ENCODE results near the gene OSTN. TPM values are rescaled to one million over a fixed set of nuclear protein-coding genes. Genes with fewer than 3 reads are reported as not detected.
"Not testable (repeated sequence)": the region's sequence is repeated elsewhere in the genome, so short reads cannot be mapped to it uniquely, and the experiment has no call there.

The OSTN gene
- total RNA-seq, 1 donor from 2014 or later, result 0.75 TPM

GRCh38 chr3:191238321-191238817 is 39.3 kb downstream of the OSTN start:
- no peak overlapping the region for H3K27ac Mint-ChIP-seq (ENCODE audit: unreplicated experiment)
- no peaks in the 10 kb centered on the region for H3K9me3 Mint-ChIP-seq
- H3K4me1 Mint-ChIP-seq, result peaks cover 17% of the 10 kb centered on the region

GRCh38 chr3:191239407-191240031 is 40.5 kb downstream of the OSTN start:
- TF ChIP-seq CTCF (conservative IDR thresholded peaks at IDR 0.05), result no peak
- H3K9me3 Mint-ChIP-seq, result no peaks in the 10 kb centered on the region
- no peak for DNase-seq (ENCODE audit: low read depth, low spot score)
- peaks cover 17% of the 10 kb centered on the region for H3K4me1 Mint-ChIP-seq
- H3K4me3 Mint-ChIP-seq, result no peak overlapping the region
- H3K36me3 Mint-ChIP-seq (ENCODE audit: low read depth), result no peaks in the 10 kb centered on the region
- H3K27me3 Mint-ChIP-seq (ENCODE audit: low read depth), result no peaks in the 10 kb centered on the region
- no peak overlapping the region for H3K27ac Mint-ChIP-seq (ENCODE audit: unreplicated experiment)

More at GRCh38 chr3:191238321-191238817, 39.3 kb downstream of the OSTN start:
- no peak overlapping the region for H3K4me3 Mint-ChIP-seq
- TF ChIP-seq CTCF (conservative IDR thresholded peaks at IDR 0.05), result no peak
- no peak for DNase-seq (ENCODE audit: low read depth, low spot score)
- H3K27me3 Mint-ChIP-seq (ENCODE audit: low read depth), result no peaks in the 10 kb centered on the region
- no peaks in the 10 kb centered on the region for H3K36me3 Mint-ChIP-seq (ENCODE audit: low read depth)

GRCh38 chr3:191240486-191240885 is 41.4 kb downstream of the OSTN start:
- no peak for DNase-seq (ENCODE audit: low read depth, low spot score)
- H3K27ac Mint-ChIP-seq (ENCODE audit: unreplicated experiment), result no peak overlapping the region
- no peaks in the 10 kb centered on the region for H3K36me3 Mint-ChIP-seq (ENCODE audit: low read depth)
- H3K4me1 Mint-ChIP-seq, result peaks cover 15% of the 10 kb centered on the region
- no peak overlapping the region for H3K4me3 Mint-ChIP-seq
- H3K9me3 Mint-ChIP-seq, result no peaks in the 10 kb centered on the region
- no peak for TF ChIP-seq CTCF (conservative IDR thresholded peaks at IDR 0.05)
- H3K27me3 Mint-ChIP-seq (ENCODE audit: low read depth), result no peaks in the 10 kb centered on the region

- Mint-ChIP-seq H3K4me3 (no peak overlapping the region), H3K9me3 (no peaks in the 10 kb centered on the region), H3K36me3 (ENCODE audit: low read depth) (no peaks in the 10 kb centered on the region), H3K27me3 (ENCODE audit: low read depth) (no peaks in the 10 kb centered on the region), H3K27ac (ENCODE audit: unreplicated experiment) (no peak overlapping the region), H3K4me1 (no peaks in the 10 kb centered on the region)
- no peak for DNase-seq (ENCODE audit: low read depth, low spot score)
- peak; percentile 72 for TF ChIP-seq CTCF (conservative IDR thresholded peaks at IDR 0.05)
These were observed 45.3 kb downstream of the OSTN start for GRCh38 chr3:191244242-191244867.

- not testable (repeated sequence) for H3K27me3 Mint-ChIP-seq (ENCODE audit: low read depth); H3K27ac Mint-ChIP-seq (ENCODE audit: unreplicated experiment)
These were observed 47.0 kb downstream of the OSTN start for GRCh38 chr3:191246034-191246433.

GRCh38 chr3:191246630-191247029 is 47.6 kb downstream of the OSTN start:
- no peaks in the 10 kb centered on the region for H3K36me3 Mint-ChIP-seq (ENCODE audit: low read depth)
- H3K4me1 Mint-ChIP-seq, result no peaks in the 10 kb centered on the region
- no peak for TF ChIP-seq CTCF (conservative IDR thresholded peaks at IDR 0.05)
- no peak overlapping the region for H3K27ac Mint-ChIP-seq (ENCODE audit: unreplicated experiment)
- DNase-seq (ENCODE audit: low read depth, low spot score), result no peak
- H3K9me3 Mint-ChIP-seq, result no peaks in the 10 kb centered on the region
- H3K27me3 Mint-ChIP-seq (ENCODE audit: low read depth), result no peaks in the 10 kb centered on the region
- no peak overlapping the region for H3K4me3 Mint-ChIP-seq

More at GRCh38 chr3:191246034-191246433, 47.0 kb downstream of the OSTN start:
- H3K9me3 Mint-ChIP-seq; H3K4me3 Mint-ChIP-seq; DNase-seq (ENCODE audit: low read depth, low spot score); H3K36me3 Mint-ChIP-seq (ENCODE audit: low read depth); H3K4me1 Mint-ChIP-seq: not testable (repeated sequence)

All from neural crest cell (in vitro differentiated cells).